Neural cell (in vitro differentiated cells): ENCODE data around the gene MRPL22. TPM values are rescaled to one million over a fixed set of nuclear protein-coding genes. Genes with fewer than 3 reads are reported as not detected.

Experiments used
- H2AFZ ChIP-seq: fragments of 200-600, 300-800 bp; sonication (generic), shearing (Covaris generic); 2 replicates; pipeline ENCODE4 v1.6.0; 2014; ENCODE audit warnings: low read depth, mild to moderate bottlenecking, antibody characterized with exemption, low read length, moderate library complexity
- H3F3A ChIP-seq: fragments of 200-600 bp; shearing (Covaris generic); 2 replicates; pipeline ENCODE4 v1.6.1; 2016; ENCODE audit warnings: mild to moderate bottlenecking, moderate library complexity, mixed read lengths, antibody characterized with exemption, low read length; ENCODE audit not compliant: insufficient read depth, poor library complexity, severe bottlenecking
- H3K27ac ChIP-seq: fragments of 200-600, 300-800 bp; sonication (generic), shearing (Covaris generic); 2 replicates; pipeline ENCODE4 v1.5.1; 2014; ENCODE audit warnings: mild to moderate bottlenecking, low read length, moderate library complexity
- H3K27me3 ChIP-seq: fragments of 300-800, 200-600 bp; sonication (generic), shearing (Covaris generic); 2 replicates; pipeline ENCODE4 v1.6.0; 2014; ENCODE audit warnings: mild to moderate bottlenecking, low read depth, low read length, moderate library complexity; ENCODE audit not compliant: insufficient read depth
- H3K36me3 ChIP-seq: fragments of 300-800, 200-600 bp; sonication (generic), shearing (Covaris generic); 2 replicates; pipeline ENCODE4 v1.5.1; 2014; ENCODE audit warnings: mild to moderate bottlenecking, antibody characterized with exemption, low read length, moderate library complexity; ENCODE audit not compliant: insufficient read depth
- H3K4me2 ChIP-seq: fragments of 300-800, 200-600 bp; sonication (generic), shearing (Covaris generic); 2 replicates; pipeline ENCODE4 v1.6.0; 2014; ENCODE audit warnings: mild to moderate bottlenecking, low read length
- H3K4me3 ChIP-seq: fragments of 300-800, 200-600 bp; sonication (generic), shearing (Covaris generic); 2 replicates; pipeline ENCODE4 v1.5.1; 2014; ENCODE audit warnings: mild to moderate bottlenecking, low read length, moderate library complexity
- H3K79me2 ChIP-seq: fragments of 200-600 bp; shearing (Covaris generic); replicated peaks from 2 replicates; pipeline ENCODE4 v1.6.0; 2014; ENCODE audit warnings: mild to moderate bottlenecking, low read length, moderate library complexity; ENCODE audit not compliant: insufficient read depth
- H3K9ac ChIP-seq: fragments of 300-800, 200-600 bp; sonication (generic), shearing (Covaris generic); 2 replicates; pipeline ENCODE4 v1.6.1; 2016; ENCODE audit warnings: mild to moderate bottlenecking, low read length, mixed read lengths
- H3K9me2 ChIP-seq: fragments of 200-600 bp; shearing (Covaris generic); 2 replicates; pipeline ENCODE4 v1.6.1; 2016; ENCODE audit warnings: mild to moderate bottlenecking, low read length, mixed read lengths; ENCODE audit not compliant: insufficient read depth
- H3K9me3 ChIP-seq: fragments of 200-600, 300-800 bp; sonication (generic), shearing (Covaris generic); 2 replicates; pipeline ENCODE4 v1.6.1; 2016; ENCODE audit warnings: mild to moderate bottlenecking, mixed run types, low read length, moderate library complexity, mixed read lengths
- H4K20me1 ChIP-seq: fragments of 200-600 bp; shearing (Covaris generic); 2 replicates; pipeline ENCODE4 v1.6.1; 2016; ENCODE audit warnings: mild to moderate bottlenecking, mixed run types; ENCODE audit not compliant: insufficient read depth
- EP300 ChIP-seq: fragments of 450-650 bp; conservative IDR thresholded peaks from 2 replicates; pipeline ENCODE4 v1.6.1; 2014; ENCODE audit warnings: antibody characterized with exemption, mild to moderate bottlenecking, moderate library complexity; ENCODE audit not compliant: poor library complexity, severe bottlenecking
- EZH2 ChIP-seq: fragments of 200-600, 300-800 bp; shearing (Covaris generic), sonication (generic); IDR thresholded peaks from 2 replicates; pipeline ENCODE4 v1.6.1; 2014; ENCODE audit warnings: antibody characterized with exemption, low read length, borderline replicate concordance, mild to moderate bottlenecking; ENCODE audit not compliant: insufficient read depth, poor library complexity, severe bottlenecking
- MXI1 ChIP-seq: fragments of 450-650 bp; conservative IDR thresholded peaks from 2 replicates; pipeline ENCODE4 v1.6.1; 2014; ENCODE audit warnings: antibody characterized with exemption, mild to moderate bottlenecking; ENCODE audit not compliant: poor library complexity, severe bottlenecking
- POLR2AphosphoS5 ChIP-seq: IDR thresholded peaks from 2 replicates; pipeline ENCODE4 v1.6.1; 2012
- RAD21 ChIP-seq: fragments of 450-650 bp; conservative IDR thresholded peaks from 2 replicates; pipeline ENCODE4 v1.6.1; 2014; ENCODE audit warnings: antibody characterized with exemption, mild to moderate bottlenecking, moderate library complexity
- REST ChIP-seq: IDR thresholded peaks from 2 replicates; pipeline ENCODE4 v1.6.1; 2012; ENCODE audit warnings: borderline replicate concordance
- SMC3 ChIP-seq: fragments of 450-650 bp; conservative IDR thresholded peaks from 2 replicates; pipeline ENCODE4 v1.6.1; 2014; ENCODE audit warnings: antibody characterized with exemption, mild to moderate bottlenecking, moderate library complexity; ENCODE audit not compliant: poor library complexity
- TAF1 ChIP-seq: IDR thresholded peaks from 2 replicates; pipeline ENCODE4 v1.6.1; 2012; ENCODE audit warnings: low read depth
- polyA plus RNA-seq: library from polyadenylated mRNA; depleted of rRNA; stranded (reverse); fragments of >200 nt; gene quantifications from 2 replicates; pipeline ENCODE4 v1.2.3, GENCODE V29; 2014
- TF ChIP-seq, protein P1 (sequence below): fragments of 450-650 bp; IDR thresholded peaks from 2 replicates; pipeline ENCODE4 v1.5.1; 2014; ENCODE audit warnings: antibody characterized with exemption, mild to moderate bottlenecking, moderate library complexity; ENCODE audit not compliant: poor library complexity, severe bottlenecking

The MRPL22 gene
- polyA plus RNA-seq, 1 donor from 2014 or later = 28.0 TPM

DNA sequence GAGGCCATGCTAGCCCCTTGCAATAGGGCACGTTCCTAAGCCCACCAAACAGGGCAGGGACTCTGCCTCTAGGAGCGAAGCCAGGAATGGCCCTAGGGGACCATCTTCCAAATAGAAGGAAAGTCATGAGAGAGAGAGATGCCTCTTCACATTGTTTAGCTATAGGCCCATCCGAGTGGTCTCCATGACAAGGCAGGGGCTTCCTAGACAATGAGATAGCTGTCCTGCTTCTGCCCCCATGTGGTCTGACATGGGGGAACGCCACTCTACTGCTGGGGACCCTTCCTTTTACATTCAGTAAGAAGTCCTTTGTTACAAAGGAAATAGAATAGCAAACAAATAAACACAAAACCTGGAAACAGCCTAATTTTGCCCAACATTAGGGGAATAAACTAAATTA lies 54.8 kb downstream of the MRPL22 start:
- no peaks in the 10 kb centered on the region for H3K9me3 ChIP-seq
- no peaks in the 10 kb centered on the region for H3K27me3 ChIP-seq
- no peaks in the 10 kb centered on the region for H3F3A ChIP-seq
- H3K9me2 ChIP-seq = no peaks in the 10 kb centered on the region
- no peak overlapping the region for H3K27ac ChIP-seq
- H3K4me2 ChIP-seq = no peak overlapping the region
- no peaks in the 10 kb centered on the region for H4K20me1 ChIP-seq
- H3K4me3 ChIP-seq = no peak overlapping the region
- no peaks in the 10 kb centered on the region for H3K36me3 ChIP-seq
- no peak overlapping the region for H3K9ac ChIP-seq
- no peak overlapping the region for H2AFZ ChIP-seq
- TF ChIP-seq EP300 (no peak), SMC3 (no peak), RAD21 (no peak), TAF1 (no peak), MXI1 (no peak), EZH2 (no peak), POLR2AphosphoS5 (no peak), REST (no peak)
- TF ChIP-seq, protein P1, sequence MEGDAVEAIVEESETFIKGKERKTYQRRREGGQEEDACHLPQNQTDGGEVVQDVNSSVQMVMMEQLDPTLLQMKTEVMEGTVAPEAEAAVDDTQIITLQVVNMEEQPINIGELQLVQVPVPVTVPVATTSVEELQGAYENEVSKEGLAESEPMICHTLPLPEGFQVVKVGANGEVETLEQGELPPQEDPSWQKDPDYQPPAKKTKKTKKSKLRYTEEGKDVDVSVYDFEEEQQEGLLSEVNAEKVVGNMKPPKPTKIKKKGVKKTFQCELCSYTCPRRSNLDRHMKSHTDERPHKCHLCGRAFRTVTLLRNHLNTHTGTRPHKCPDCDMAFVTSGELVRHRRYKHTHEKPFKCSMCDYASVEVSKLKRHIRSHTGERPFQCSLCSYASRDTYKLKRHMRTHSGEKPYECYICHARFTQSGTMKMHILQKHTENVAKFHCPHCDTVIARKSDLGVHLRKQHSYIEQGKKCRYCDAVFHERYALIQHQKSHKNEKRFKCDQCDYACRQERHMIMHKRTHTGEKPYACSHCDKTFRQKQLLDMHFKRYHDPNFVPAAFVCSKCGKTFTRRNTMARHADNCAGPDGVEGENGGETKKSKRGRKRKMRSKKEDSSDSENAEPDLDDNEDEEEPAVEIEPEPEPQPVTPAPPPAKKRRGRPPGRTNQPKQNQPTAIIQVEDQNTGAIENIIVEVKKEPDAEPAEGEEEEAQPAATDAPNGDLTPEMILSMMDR = no peak
- no peaks in the 10 kb centered on the region for H3K79me2 ChIP-seq

DNA sequence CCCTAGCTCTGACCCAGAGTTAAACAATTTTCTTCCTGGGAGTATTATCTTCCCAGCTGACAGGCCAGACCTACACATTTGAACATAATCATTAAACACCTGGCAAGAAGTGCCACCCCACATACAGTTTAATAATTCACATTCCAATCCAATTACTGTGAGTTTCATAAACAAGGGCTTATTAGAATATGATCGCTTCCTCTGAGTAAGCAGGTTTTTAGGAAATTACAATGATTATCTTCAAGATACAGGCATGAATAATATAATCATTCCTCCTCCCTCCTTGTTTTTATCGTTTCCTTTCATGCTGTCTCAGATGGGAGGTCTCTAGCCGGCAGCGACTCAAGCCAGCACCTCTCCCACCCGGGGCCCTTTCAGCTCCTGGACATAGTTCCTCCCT lies 56.9 kb downstream of the MRPL22 start:
- no peaks in the 10 kb centered on the region for H3K36me3 ChIP-seq
- H2AFZ ChIP-seq = no peak overlapping the region
- H3K27ac ChIP-seq = no peak overlapping the region
- H4K20me1 ChIP-seq = no peaks in the 10 kb centered on the region
- no peaks in the 10 kb centered on the region for H3K79me2 ChIP-seq
- H3K27me3 ChIP-seq = no peaks in the 10 kb centered on the region
- TF ChIP-seq REST = no peak
- TF ChIP-seq TAF1 = no peak
- TF ChIP-seq SMC3 = no peak
- no peak overlapping the region for H3K4me3 ChIP-seq
- no peaks in the 10 kb centered on the region for H3K9me2 ChIP-seq
- no peak overlapping the region for H3K9ac ChIP-seq
- H3F3A ChIP-seq = no peaks in the 10 kb centered on the region
- no peak overlapping the region for H3K4me2 ChIP-seq
- H3K9me3 ChIP-seq = no peaks in the 10 kb centered on the region
